Fibroblast of lung (primary cell): Measurements from ENCODE around the gene MAST1. TPM values are rescaled to one million over a fixed set of nuclear protein-coding genes. Genes with fewer than 3 reads are reported as not detected.
A peak's percentile ranks its signal among the peaks of the same experiment; 100 is the strongest.

ENCODE experiments used
- DNase-seq, 2 donors: peaks; one replicate each; pipeline versions ENCODE4 v3.0.0 to v3.0.0-alpha.2; 2010; ENCODE audit warnings: low read depth in 2 of 2
- H2AFZ ChIP-seq: 2 replicates; pipeline ENCODE4 v1.5.1; 2012; ENCODE audit warnings: low read length, control low read depth, inconsistent platforms
- H3K27ac ChIP-seq: 2 replicates; pipeline ENCODE4 v1.5.1; 2011; ENCODE audit warnings: low read length, control low read depth; ENCODE audit not compliant: insufficient read depth
- H3K27me3 ChIP-seq: 2 replicates; pipeline ENCODE4 v1.5.1; 2011; ENCODE audit warnings: mild to moderate bottlenecking, low read length; ENCODE audit not compliant: control insufficient read depth, insufficient read depth
- H3K36me3 ChIP-seq: 2 replicates; pipeline ENCODE4 v1.5.1; 2011; ENCODE audit warnings: low read length; ENCODE audit not compliant: control insufficient read depth, insufficient read depth
- H3K4me1 ChIP-seq: 2 replicates; pipeline ENCODE4 v1.5.1; 2011; ENCODE audit warnings: low read length; ENCODE audit not compliant: control insufficient read depth, insufficient read depth; ENCODE audit errors: extremely low read depth
- H3K4me2 ChIP-seq: 2 replicates; pipeline ENCODE4 v1.5.1; 2011; ENCODE audit warnings: low read length, control low read depth; ENCODE audit not compliant: insufficient read depth; ENCODE audit errors: extremely low read depth
- H3K4me3 ChIP-seq, 4 experiments: fragments of 200-600 bp in 1 of 4; sonication (generic) in 1 of 4; replicated peaks in 1 of 4; 2 replicates each; pipeline ENCODE4 v1.5.1; 2011 to 2016; ENCODE audit warnings: low read length in 4 of 4, low read depth in 3 of 4, mild to moderate bottlenecking in 3 of 4, control low read depth in 2 of 4, inconsistent platforms in 1 of 4, mixed read lengths in 1 of 4; ENCODE audit not compliant: insufficient read depth in 1 of 4; ENCODE audit errors: control extremely low read depth in 1 of 4
- H3K79me2 ChIP-seq: 2 replicates; pipeline ENCODE4 v1.5.1; 2012; ENCODE audit warnings: mild to moderate bottlenecking, low read length, inconsistent platforms; ENCODE audit not compliant: control insufficient read depth, insufficient read depth
- H3K9ac ChIP-seq: 2 replicates; pipeline ENCODE4 v1.5.1; 2011; ENCODE audit warnings: mild to moderate bottlenecking, low read length, control low read depth; ENCODE audit not compliant: insufficient read depth
- H3K9me3 ChIP-seq: 2 replicates; pipeline ENCODE4 v1.5.1; 2012; ENCODE audit warnings: low read depth, low read length; ENCODE audit not compliant: control insufficient read depth, insufficient read depth
- H4K20me1 ChIP-seq: 2 replicates; pipeline ENCODE4 v1.5.1; 2011; ENCODE audit warnings: low read length; ENCODE audit not compliant: control insufficient read depth, insufficient read depth; ENCODE audit errors: extremely low read depth
- EZH2 ChIP-seq: IDR thresholded peaks from 2 replicates; pipeline ENCODE4 v1.5.1; 2012; ENCODE audit warnings: low read length, control low read depth, mild to moderate bottlenecking; ENCODE audit errors: missing control alignments
- polyA plus RNA-seq, 2 donors: library from polyadenylated mRNA; depleted of rRNA in 1 of 2; stranded (reverse) in 1 of 2; unstranded in 1 of 2; fragments of >200 nt; gene quantifications; 2 replicates each; pipeline ENCODE4 v1.2.1, GENCODE V29; 2011 to 2012; ENCODE audit warnings: missing spikeins in 1 of 2
- total RNA-seq: library from RNA; depleted of rRNA; stranded (reverse); fragments of >200 nt; gene quantifications from 2 replicates; pipeline ENCODE4 v1.2.1, GENCODE V29; 2014
- TF ChIP-seq, protein P1 (sequence below), 2 donors: IDR thresholded peaks in 1 of 2; conservative IDR thresholded peaks in 1 of 2; 1 replicate in 1 of 2; 2 replicates in 1 of 2; pipeline ENCODE4 v1.5.1; 2011 to 2012; ENCODE audit warnings: low read length in 2 of 2, control low read depth in 1 of 2, inconsistent platforms in 1 of 2, low read depth in 1 of 2, mild to moderate bottlenecking in 1 of 2

Gene MAST1
- total and polyA plus RNA-seq, 2 donors (not counting 1 experiment from before 2014, with no cell fraction given): 0.30 to 1.3 TPM

DNA sequence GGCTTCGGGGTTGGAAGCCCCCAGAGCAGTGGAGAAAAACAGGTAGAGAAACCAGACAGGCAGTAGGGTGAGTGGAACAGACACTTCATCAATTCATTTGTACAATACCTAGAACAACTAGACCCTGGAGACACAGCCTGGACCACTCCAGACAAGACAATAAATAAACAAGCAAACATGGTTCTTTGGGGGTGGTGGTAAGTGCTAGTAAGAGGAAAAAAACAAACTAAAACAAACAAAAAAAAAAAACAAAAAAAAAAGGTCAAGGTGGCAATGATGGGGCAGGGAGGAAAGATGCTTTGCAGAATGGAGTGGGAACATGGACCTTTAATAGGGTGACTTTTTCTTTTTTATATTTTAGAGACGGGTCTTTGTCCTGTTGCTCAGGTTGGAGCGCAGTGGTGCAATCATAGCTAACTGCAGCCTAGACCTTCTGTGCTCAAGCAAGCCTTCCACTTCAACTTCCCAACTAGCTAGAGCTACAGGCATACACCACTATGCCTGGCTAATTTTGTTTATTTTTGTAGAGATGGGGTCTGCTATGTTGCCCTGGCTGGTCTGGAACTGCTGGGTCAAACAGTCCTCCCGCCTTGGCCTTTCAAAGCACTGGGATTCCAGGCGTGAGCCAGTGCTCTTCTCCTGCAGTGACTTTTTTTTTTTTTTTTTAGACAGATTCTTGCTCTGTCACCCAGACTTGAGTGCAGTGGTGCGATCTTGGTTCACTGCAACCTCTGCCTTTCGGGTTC, 43.9 kb upstream of the MAST1 start:
- peak overlapping the region; percentile 99 for H3K9ac ChIP-seq
- no peaks in the 10 kb centered on the region for H3K9me3 ChIP-seq
- H3K79me2 ChIP-seq: peaks cover 20% of the 10 kb centered on the region
- no peak overlapping the region for H2AFZ ChIP-seq
- no peaks in the 10 kb centered on the region for H3K27me3 ChIP-seq
- H3K27ac ChIP-seq: peak overlapping the region; percentile 97
- peak overlapping the region in 3 of 4 experiments; percentile 27 to 96 (median 30) for H3K4me3 ChIP-seq
- peaks cover 16% of the 10 kb centered on the region for H3K4me1 ChIP-seq
- DNase-seq: peak in 1 of 2 donors; percentile 61
- TF ChIP-seq EZH2: no peak
- TF ChIP-seq, protein P1, sequence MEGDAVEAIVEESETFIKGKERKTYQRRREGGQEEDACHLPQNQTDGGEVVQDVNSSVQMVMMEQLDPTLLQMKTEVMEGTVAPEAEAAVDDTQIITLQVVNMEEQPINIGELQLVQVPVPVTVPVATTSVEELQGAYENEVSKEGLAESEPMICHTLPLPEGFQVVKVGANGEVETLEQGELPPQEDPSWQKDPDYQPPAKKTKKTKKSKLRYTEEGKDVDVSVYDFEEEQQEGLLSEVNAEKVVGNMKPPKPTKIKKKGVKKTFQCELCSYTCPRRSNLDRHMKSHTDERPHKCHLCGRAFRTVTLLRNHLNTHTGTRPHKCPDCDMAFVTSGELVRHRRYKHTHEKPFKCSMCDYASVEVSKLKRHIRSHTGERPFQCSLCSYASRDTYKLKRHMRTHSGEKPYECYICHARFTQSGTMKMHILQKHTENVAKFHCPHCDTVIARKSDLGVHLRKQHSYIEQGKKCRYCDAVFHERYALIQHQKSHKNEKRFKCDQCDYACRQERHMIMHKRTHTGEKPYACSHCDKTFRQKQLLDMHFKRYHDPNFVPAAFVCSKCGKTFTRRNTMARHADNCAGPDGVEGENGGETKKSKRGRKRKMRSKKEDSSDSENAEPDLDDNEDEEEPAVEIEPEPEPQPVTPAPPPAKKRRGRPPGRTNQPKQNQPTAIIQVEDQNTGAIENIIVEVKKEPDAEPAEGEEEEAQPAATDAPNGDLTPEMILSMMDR (conservative IDR thresholded peaks at IDR 0.05 in 1 of 2, IDR thresholded peaks at IDR 0.05 in 1 of 2; ENCODE audit: low read depth in 1 of 2, low read length in 2 of 2): no peak
- no peaks in the 10 kb centered on the region for H4K20me1 ChIP-seq
- H3K4me2 ChIP-seq: peak overlapping the region; percentile 54
- H3K36me3 ChIP-seq: peaks cover 2% of the 10 kb centered on the region

DNA sequence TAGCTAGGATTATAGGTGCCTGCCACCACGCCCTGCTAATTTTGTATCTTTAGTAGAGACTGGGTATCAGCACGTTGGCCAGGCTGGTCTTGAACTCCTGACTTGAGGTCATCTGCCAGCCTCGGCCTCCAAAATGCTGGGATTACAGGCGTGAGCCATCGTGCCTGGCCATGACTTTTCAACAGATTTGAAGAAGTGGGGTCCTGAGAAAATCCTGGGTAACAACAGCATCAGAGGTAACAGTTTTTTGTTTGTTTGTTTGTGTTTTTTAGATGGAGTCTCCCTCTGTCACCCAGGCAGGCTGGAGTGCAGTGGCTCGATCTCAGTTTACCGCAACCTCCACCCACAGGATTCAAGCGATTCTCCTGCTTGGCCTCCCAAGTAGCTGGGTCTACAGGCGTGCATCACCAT, 43.3 kb upstream of the MAST1 start:
- no peaks in the 10 kb centered on the region for H4K20me1 ChIP-seq
- DNase-seq: no peak
- no peak overlapping the region for H2AFZ ChIP-seq
- peaks cover 20% of the 10 kb centered on the region for H3K79me2 ChIP-seq
- H3K9ac ChIP-seq: no peak overlapping the region
- H3K36me3 ChIP-seq: peaks cover 2% of the 10 kb centered on the region
- H3K4me2 ChIP-seq: no peak overlapping the region
- no peaks in the 10 kb centered on the region for H3K27me3 ChIP-seq
- no peaks in the 10 kb centered on the region for H3K9me3 ChIP-seq
- H3K27ac ChIP-seq: no peak overlapping the region
- peaks cover 15% of the 10 kb centered on the region for H3K4me1 ChIP-seq
- TF ChIP-seq, protein P1 (conservative IDR thresholded peaks at IDR 0.05 in 1 of 2, IDR thresholded peaks at IDR 0.05 in 1 of 2; ENCODE audit: low read depth in 1 of 2, low read length in 2 of 2): no peak
- no peak for TF ChIP-seq EZH2
- H3K4me3 ChIP-seq: peak overlapping the region in 1 of 4 experiments; percentile 96

DNA sequence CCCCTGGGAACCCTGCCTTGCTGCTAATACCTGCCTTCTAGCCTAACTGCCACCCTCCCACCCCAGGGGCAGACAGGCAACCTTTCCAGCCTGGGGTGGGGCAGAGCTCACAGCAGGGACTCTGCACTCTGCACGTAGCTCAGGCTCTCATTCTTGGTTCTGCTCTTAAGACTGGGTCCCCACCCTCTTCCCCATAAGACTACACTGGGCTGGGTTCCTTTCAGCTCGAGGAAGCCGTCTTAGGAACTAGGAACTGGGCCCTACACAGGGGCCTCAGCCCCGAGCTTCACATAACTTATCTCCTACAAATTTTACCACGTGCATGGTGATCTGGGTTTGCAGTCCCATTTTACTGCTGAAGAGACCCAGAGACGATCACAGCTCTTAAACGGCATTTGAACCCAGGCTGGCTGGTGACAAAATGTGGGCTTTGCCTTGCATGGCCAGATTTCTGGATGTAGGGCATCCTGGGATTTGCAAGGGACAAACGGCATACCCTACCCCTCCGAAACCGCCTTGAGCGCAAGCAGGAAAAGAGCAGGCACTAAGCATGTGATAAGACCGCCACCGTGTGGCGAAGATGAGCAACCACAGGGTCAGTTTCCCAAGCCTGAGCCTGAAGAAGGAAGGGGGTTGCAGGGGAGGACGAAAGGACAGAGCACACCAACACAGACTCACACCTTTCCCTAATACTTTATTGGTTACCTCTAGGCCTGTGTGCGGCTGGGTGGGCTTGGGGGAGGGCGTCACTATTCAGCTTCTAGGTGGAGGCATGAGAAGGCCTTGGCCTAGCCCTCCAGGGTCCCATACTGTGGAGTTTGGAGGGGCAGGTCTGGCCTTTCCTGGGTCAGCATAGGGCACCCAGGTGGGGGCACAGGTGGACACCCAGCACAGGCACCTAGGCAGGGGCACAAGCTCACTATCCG, 41.9 kb upstream of the MAST1 start:
- Histone ChIP-seq H3K4me1 (peaks cover 11% of the 10 kb centered on the region), H3K9ac (no peak overlapping the region)

More for the DNA sequence above, 41.9 kb upstream of the MAST1 start:
- no peak overlapping the region for H2AFZ ChIP-seq
- no peaks in the 10 kb centered on the region for H3K27me3 ChIP-seq
- H3K27ac ChIP-seq: peak overlapping the region; percentile 38
- H3K79me2 ChIP-seq: peaks cover 20% of the 10 kb centered on the region
- peak; percentile 73 to 82 for DNase-seq
- no peak for TF ChIP-seq EZH2
- TF ChIP-seq, protein P1 (conservative IDR thresholded peaks at IDR 0.05 in 1 of 2, IDR thresholded peaks at IDR 0.05 in 1 of 2; ENCODE audit: low read depth in 1 of 2, low read length in 2 of 2): peak; percentile 96 to 98
- H3K36me3 ChIP-seq: peaks cover 2% of the 10 kb centered on the region
- H3K4me3 ChIP-seq: no peak overlapping the region
- H3K9me3 ChIP-seq: no peaks in the 10 kb centered on the region
- H4K20me1 ChIP-seq: no peaks in the 10 kb centered on the region
- H3K4me2 ChIP-seq: peak overlapping the region; percentile 51
